ENCODE results near the gene NTRK1. TPM values are rescaled to one million over a fixed set of nuclear protein-coding genes. Genes with fewer than 3 reads are reported as not detected.

The NTRK1 gene
- total RNA-seq, 1 donor from 2014 or later = 1.0 TPM

GRCh38 chr1:156881101-156881500 lies 20.4 kb downstream of the NTRK1 start:
- intact Hi-C loops (cut with micrococcal nuclease) = no loop called here

GRCh38 chr1:156881663-156882062 lies 21.0 kb downstream of the NTRK1 start:
- H3K9me3 ChIP-seq (replicated peaks) = no peaks in the 10 kb centered on the region
- H3K27me3 ChIP-seq (ENCODE audit: low read depth) = peaks cover 86% of the 10 kb centered on the region
- H3K4me3 ChIP-seq = no peak overlapping the region
- TF ChIP-seq CTCF (IDR thresholded peaks at IDR 0.05; ENCODE audit: borderline replicate concordance) = no peak
- H3K36me3 ChIP-seq = no peaks in the 10 kb centered on the region
- intact Hi-C loops (cut with micrococcal nuclease) = no loop called here
- DNase-seq = no peak
- no peak overlapping the region for H3K27ac ChIP-seq (replicated peaks)
- no peaks in the 10 kb centered on the region for H3K4me1 ChIP-seq

More at GRCh38 chr1:156881101-156881500, 20.4 kb downstream of the NTRK1 start:
- H3K36me3 ChIP-seq = no peaks in the 10 kb centered on the region
- H3K4me3 ChIP-seq = no peak overlapping the region
- no peaks in the 10 kb centered on the region for H3K9me3 ChIP-seq (replicated peaks)
- no peaks in the 10 kb centered on the region for H3K4me1 ChIP-seq
- H3K27ac ChIP-seq (replicated peaks) = no peak overlapping the region
- peaks cover 86% of the 10 kb centered on the region for H3K27me3 ChIP-seq (ENCODE audit: low read depth)
- no peak for TF ChIP-seq CTCF (IDR thresholded peaks at IDR 0.05; ENCODE audit: borderline replicate concordance)
- no peak for DNase-seq

GRCh38 chr1:156882543-156882942 lies 21.9 kb downstream of the NTRK1 start:
- no peaks in the 10 kb centered on the region for H3K36me3 ChIP-seq
- no peak for DNase-seq
- H3K4me1 ChIP-seq = no peaks in the 10 kb centered on the region
- peaks cover 84% of the 10 kb centered on the region for H3K27me3 ChIP-seq (ENCODE audit: low read depth)
- H3K4me3 ChIP-seq = no peak overlapping the region
- intact Hi-C loops (cut with micrococcal nuclease) = no loop called here
- no peak for TF ChIP-seq CTCF (IDR thresholded peaks at IDR 0.05; ENCODE audit: borderline replicate concordance)
- no peaks in the 10 kb centered on the region for H3K9me3 ChIP-seq (replicated peaks)
- H3K27ac ChIP-seq (replicated peaks) = no peak overlapping the region

GRCh38 chr1:156883919-156884318 lies 23.3 kb downstream of the NTRK1 start:
- no peaks in the 10 kb centered on the region for H3K36me3 ChIP-seq
- peaks cover 82% of the 10 kb centered on the region for H3K27me3 ChIP-seq (ENCODE audit: low read depth)
- intact Hi-C loops (cut with micrococcal nuclease) = no loop called here
- no peak overlapping the region for H3K4me3 ChIP-seq
- DNase-seq = no peak
- no peaks in the 10 kb centered on the region for H3K4me1 ChIP-seq
- no peak for TF ChIP-seq CTCF (IDR thresholded peaks at IDR 0.05; ENCODE audit: borderline replicate concordance)
- no peaks in the 10 kb centered on the region for H3K9me3 ChIP-seq (replicated peaks)
- no peak overlapping the region for H3K27ac ChIP-seq (replicated peaks)

- no peaks in the 10 kb centered on the region for H3K36me3 ChIP-seq
- no peak for DNase-seq
- no peak overlapping the region for H3K4me3 ChIP-seq
- H3K4me1 ChIP-seq = no peaks in the 10 kb centered on the region
- no peak for TF ChIP-seq CTCF (IDR thresholded peaks at IDR 0.05; ENCODE audit: borderline replicate concordance)
- intact Hi-C loops (cut with micrococcal nuclease) = no loop called here
- H3K9me3 ChIP-seq (replicated peaks) = no peaks in the 10 kb centered on the region
- peaks cover 78% of the 10 kb centered on the region for H3K27me3 ChIP-seq (ENCODE audit: low read depth)
- no peak overlapping the region for H3K27ac ChIP-seq (replicated peaks)
Observed at GRCh38 chr1:156884560-156885184, 24.0 kb downstream of the NTRK1 start.

Measured in left ventricle myocardium inferior (tissue), 1 donor.